OCI-LY3 (cell line): Measurements from ENCODE around the gene TCF23.

ENCODE experiments used
- H2AFZ ChIP-seq: fragments of 200-600, 300-600 bp; shearing (Covaris generic); 2 replicates; pipeline ENCODE4 v1.6.0; 2014; ENCODE audit warnings: antibody characterized with exemption, low read depth, low read length
- H3K27ac ChIP-seq: fragments of 200-600, 300-600 bp; sonication (generic); 2 replicates; pipeline ENCODE4 v1.5.1; 2014; ENCODE audit warnings: mild to moderate bottlenecking, low read length, moderate library complexity, mixed read lengths
- H3K27me3 ChIP-seq: fragments of 200-600, 300-600 bp; sonication (generic); 2 replicates; pipeline ENCODE4 v1.6.1; 2014; ENCODE audit warnings: low read depth, low read length, mixed read lengths
- H3K36me3 ChIP-seq: fragments of 200-600, 300-600 bp; sonication (generic); replicated peaks from 2 replicates; pipeline ENCODE3; 2014; ENCODE audit warnings: low read depth, low read length, mixed read lengths
- H3K4me1 ChIP-seq: fragments of 300-600, 200-600 bp; sonication (generic); 2 replicates; pipeline ENCODE4 v1.6.1; 2014; ENCODE audit warnings: low read length, mixed read lengths
- H3K4me2 ChIP-seq: fragments of 200-600, 300-600 bp; sonication (generic); 2 replicates; pipeline ENCODE4 v1.6.1; 2014; ENCODE audit warnings: low read length, mixed read lengths
- H3K4me3 ChIP-seq: fragments of 300-600, 200-600 bp; sonication (generic); 2 replicates; pipeline ENCODE4 v1.5.1; 2014; ENCODE audit warnings: antibody characterized with exemption, mild to moderate bottlenecking, low read length, moderate library complexity
- H3K79me2 ChIP-seq: fragments of 300-600, 200-600 bp; shearing (Covaris generic); 2 replicates; pipeline ENCODE4 v1.6.1; 2014; ENCODE audit warnings: mild to moderate bottlenecking, low read length, mixed read lengths
- H3K9ac ChIP-seq: fragments of 300-600, 200-600 bp; shearing (Covaris generic); 2 replicates; pipeline ENCODE4 v1.6.0; 2014; ENCODE audit warnings: mild to moderate bottlenecking, low read length, moderate library complexity
- H3K9me3 ChIP-seq: fragments of 200-600, 300-600 bp; shearing (Covaris generic); 2 replicates; pipeline ENCODE4 v1.6.1; 2014; ENCODE audit warnings: low read length, mixed read lengths; ENCODE audit not compliant: insufficient read depth
- H4K20me1 ChIP-seq: fragments of 200-600, 300-600 bp; sonication (generic); 2 replicates; pipeline ENCODE4 v1.6.1; 2016; ENCODE audit warnings: low read length, mixed read lengths; ENCODE audit not compliant: insufficient read depth
- EZH2phosphoT487 ChIP-seq: fragments of 200-600 bp; shearing (Covaris generic); IDR thresholded peaks from 2 replicates; pipeline ENCODE4 v1.6.1; 2018; ENCODE audit warnings: antibody characterized with exemption, mixed run types, low read depth
- TF ChIP-seq, protein P1 (sequence below): fragments of 200-600, 300-600 bp; sonication (generic); IDR thresholded peaks from 2 replicates; pipeline ENCODE4 v1.5.1; 2014; ENCODE audit warnings: antibody characterized with exemption, low read length, low read depth

Gene TCF23

DNA sequence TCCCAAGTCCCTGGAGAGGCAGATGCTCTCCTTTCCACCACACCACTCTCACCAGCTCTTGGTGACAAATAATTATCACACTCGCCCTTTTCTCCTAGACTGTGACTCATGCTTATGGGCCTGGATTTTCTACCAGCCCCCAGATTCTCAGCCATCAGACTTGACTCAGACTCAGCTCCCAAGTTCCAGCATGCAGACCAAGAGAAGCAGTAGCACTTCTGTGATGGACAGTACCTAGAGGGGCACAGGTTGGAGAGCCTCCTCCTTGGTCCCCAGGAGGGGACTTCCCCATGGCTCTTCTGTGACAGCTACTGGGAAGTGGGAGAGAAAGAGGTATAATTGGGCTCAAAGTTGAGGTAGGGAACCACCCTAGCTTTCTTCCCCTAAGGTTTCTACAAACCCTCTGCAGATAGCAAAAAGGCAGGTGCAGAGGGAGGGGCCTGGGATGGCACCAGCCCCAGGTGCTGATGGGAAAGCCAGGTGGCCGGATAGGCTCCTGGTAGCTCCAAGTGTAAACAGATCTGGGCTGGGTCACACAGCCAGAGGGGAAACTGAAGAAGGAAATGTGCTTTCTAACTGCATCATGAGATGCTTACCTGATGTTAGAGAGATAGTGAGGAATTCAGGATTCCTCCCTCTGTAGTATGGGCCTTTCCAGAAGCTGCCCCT lies 4.1 kb downstream of the TCF23 start:
- Histone ChIP-seq H2AFZ (no peak overlapping the region), H3K27me3 (no peaks in the 10 kb centered on the region), H3K4me2 (peak overlapping the region; percentile 38), H3K9me3 (no peaks in the 10 kb centered on the region), H3K4me1 (peaks cover 17% of the 10 kb centered on the region), H3K4me3 (no peak overlapping the region), H3K36me3 (no peaks in the 10 kb centered on the region), H4K20me1 (no peaks in the 10 kb centered on the region), H3K79me2 (no peaks in the 10 kb centered on the region), H3K9ac (no peak overlapping the region), H3K27ac (no peak overlapping the region)
- TF ChIP-seq, protein P1, sequence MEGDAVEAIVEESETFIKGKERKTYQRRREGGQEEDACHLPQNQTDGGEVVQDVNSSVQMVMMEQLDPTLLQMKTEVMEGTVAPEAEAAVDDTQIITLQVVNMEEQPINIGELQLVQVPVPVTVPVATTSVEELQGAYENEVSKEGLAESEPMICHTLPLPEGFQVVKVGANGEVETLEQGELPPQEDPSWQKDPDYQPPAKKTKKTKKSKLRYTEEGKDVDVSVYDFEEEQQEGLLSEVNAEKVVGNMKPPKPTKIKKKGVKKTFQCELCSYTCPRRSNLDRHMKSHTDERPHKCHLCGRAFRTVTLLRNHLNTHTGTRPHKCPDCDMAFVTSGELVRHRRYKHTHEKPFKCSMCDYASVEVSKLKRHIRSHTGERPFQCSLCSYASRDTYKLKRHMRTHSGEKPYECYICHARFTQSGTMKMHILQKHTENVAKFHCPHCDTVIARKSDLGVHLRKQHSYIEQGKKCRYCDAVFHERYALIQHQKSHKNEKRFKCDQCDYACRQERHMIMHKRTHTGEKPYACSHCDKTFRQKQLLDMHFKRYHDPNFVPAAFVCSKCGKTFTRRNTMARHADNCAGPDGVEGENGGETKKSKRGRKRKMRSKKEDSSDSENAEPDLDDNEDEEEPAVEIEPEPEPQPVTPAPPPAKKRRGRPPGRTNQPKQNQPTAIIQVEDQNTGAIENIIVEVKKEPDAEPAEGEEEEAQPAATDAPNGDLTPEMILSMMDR, result no peak
- no peak for TF ChIP-seq EZH2phosphoT487

DNA sequence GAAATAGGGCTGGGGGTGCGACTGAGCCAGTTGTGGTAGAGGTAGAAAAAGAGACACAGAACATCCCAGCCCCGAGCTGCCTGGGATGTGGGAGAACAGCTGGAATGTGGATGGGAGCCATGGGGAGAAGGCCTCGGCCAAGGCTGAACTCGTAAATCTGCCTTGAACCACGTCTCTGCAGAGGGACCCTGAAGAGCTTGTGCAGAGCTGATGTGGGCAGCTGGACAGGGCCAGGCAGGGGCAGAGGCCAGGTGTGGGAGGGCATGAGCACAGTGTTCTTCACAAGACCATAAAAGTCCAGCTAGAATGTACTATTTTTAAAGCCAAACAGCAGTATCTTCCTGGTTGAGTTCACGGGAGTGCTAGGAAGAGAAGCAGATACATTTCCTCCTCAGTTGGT lies 5.7 kb downstream of the TCF23 start:
- no peak overlapping the region for H3K27ac ChIP-seq
- TF ChIP-seq, protein P1, result no peak
- no peaks in the 10 kb centered on the region for H3K27me3 ChIP-seq
- no peaks in the 10 kb centered on the region for H3K36me3 ChIP-seq
- no peak overlapping the region for H3K9ac ChIP-seq
- H2AFZ ChIP-seq, result no peak overlapping the region
- no peaks in the 10 kb centered on the region for H4K20me1 ChIP-seq
- no peak overlapping the region for H3K4me2 ChIP-seq
- no peaks in the 10 kb centered on the region for H3K9me3 ChIP-seq
- H3K79me2 ChIP-seq, result no peaks in the 10 kb centered on the region
- H3K4me3 ChIP-seq, result no peak overlapping the region
- H3K4me1 ChIP-seq, result peaks cover 17% of the 10 kb centered on the region

DNA sequence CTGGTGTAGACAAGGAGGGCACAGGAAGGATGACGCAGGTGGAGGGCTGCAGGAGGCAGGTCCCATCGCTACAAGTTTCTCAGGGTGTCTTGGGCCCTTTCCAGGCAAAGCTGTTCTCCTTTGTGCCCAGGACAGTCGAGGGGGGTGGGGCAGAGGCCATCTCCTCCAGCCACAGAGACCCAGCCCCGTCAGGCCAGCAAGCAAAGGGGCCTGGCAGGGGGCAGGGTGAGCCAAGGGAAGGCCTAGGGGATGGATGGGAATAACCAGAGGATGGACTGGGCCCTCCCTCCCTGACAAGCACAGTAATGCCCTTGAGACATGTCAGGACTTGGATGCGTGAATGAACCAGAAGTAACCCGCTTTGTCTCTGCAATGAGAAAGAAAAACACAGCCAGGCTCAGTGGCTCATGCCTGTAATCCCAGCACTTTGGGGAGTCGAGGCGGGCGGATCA lies 6.3 kb downstream of the TCF23 start:
- Histone ChIP-seq H3K79me2 (no peaks in the 10 kb centered on the region), H3K36me3 (no peaks in the 10 kb centered on the region), H3K4me2 (no peak overlapping the region), H3K27me3 (no peaks in the 10 kb centered on the region), H3K4me1 (peaks cover 17% of the 10 kb centered on the region), H4K20me1 (no peaks in the 10 kb centered on the region), H3K27ac (no peak overlapping the region), H3K9me3 (no peaks in the 10 kb centered on the region), H3K9ac (no peak overlapping the region), H2AFZ (no peak overlapping the region), H3K4me3 (no peak overlapping the region)
- TF ChIP-seq, protein P1, result no peak
- no peak for TF ChIP-seq EZH2phosphoT487

DNA sequence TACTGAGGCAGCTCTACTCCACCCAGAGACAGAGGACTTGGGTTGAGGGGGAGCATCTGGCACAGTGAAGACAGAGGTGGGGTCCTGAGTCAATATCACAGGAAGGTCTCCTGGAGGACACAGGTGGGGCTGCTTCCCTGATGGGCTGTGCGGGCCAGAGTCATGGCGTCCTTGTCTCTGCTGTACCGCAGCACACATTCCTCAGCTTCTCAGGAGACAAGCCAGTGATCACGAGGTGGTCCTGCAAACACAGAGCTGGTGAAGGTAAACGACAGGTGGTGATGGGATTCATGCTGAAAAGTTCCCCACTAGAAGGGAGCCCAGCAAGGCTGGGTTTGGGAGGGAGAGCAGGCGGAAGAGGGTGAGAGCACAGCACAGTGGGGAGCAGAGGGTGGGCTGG lies 9.7 kb downstream of the TCF23 start:
- Histone ChIP-seq H4K20me1 (no peaks in the 10 kb centered on the region), H3K36me3 (no peaks in the 10 kb centered on the region), H3K9ac (no peak overlapping the region), H3K27me3 (no peaks in the 10 kb centered on the region), H2AFZ (no peak overlapping the region), H3K9me3 (no peaks in the 10 kb centered on the region), H3K4me1 (peaks cover 7% of the 10 kb centered on the region), H3K79me2 (no peaks in the 10 kb centered on the region), H3K27ac (no peak overlapping the region), H3K4me3 (no peak overlapping the region), H3K4me2 (no peak overlapping the region)
- TF ChIP-seq, protein P1, result no peak
- no peak for TF ChIP-seq EZH2phosphoT487
